GM19468 (cell line): ENCODE measurements around the gene KLHL30.

Experiments
- ATAC-seq: cut with Tn5 transposase; IDR thresholded peaks from one replicate; pipeline ENCODE4 v1.9.1; 2021; ENCODE audit warnings: mild to moderate bottlenecking, moderate library complexity, moderate number of reproducible peaks; ENCODE audit not compliant: unreplicated experiment; ENCODE audit errors: extremely low read depth

KLHL30 gene

GRCh38 chr2:238159071-238159539, 20.6 kb downstream of the KLHL30 start:
- no peak for ATAC-seq

GRCh38 chr2:238159661-238160205, 21.3 kb downstream of the KLHL30 start:
- no peak for ATAC-seq

GRCh38 chr2:238160206-238161129, 22.0 kb downstream of the KLHL30 start:
- ATAC-seq: no peak

GRCh38 chr2:238161291-238162051, 23.0 kb downstream of the KLHL30 start:
- ATAC-seq: no peak

GRCh38 chr2:238162251-238162845, 23.9 kb downstream of the KLHL30 start:
- no peak for ATAC-seq

- ATAC-seq: no peak
Measured at GRCh38 chr2:238162846-238163441, 24.5 kb downstream of the KLHL30 start.

- ATAC-seq: no peak
Measured at GRCh38 chr2:238163481-238164198, 25.2 kb downstream of the KLHL30 start.

- no peak for ATAC-seq
Measured at GRCh38 chr2:238164906-238165287, 26.4 kb downstream of the KLHL30 start.

GRCh38 chr2:238165288-238165921, 26.9 kb downstream of the KLHL30 start:
- ATAC-seq: no peak

- no peak for ATAC-seq
Measured at GRCh38 chr2:238166391-238167343, 28.2 kb downstream of the KLHL30 start.

GRCh38 chr2:238167344-238167715, 28.9 kb downstream of the KLHL30 start:
- no peak for ATAC-seq

GRCh38 chr2:238167761-238168160, 29.3 kb downstream of the KLHL30 start:
- ATAC-seq: no peak

GRCh38 chr2:238168196-238169047, 30.0 kb downstream of the KLHL30 start:
- no peak for ATAC-seq

GRCh38 chr2:238169048-238169707, 30.7 kb downstream of the KLHL30 start:
- ATAC-seq: no peak

- ATAC-seq: no peak
Measured at GRCh38 chr2:238169708-238170251, 31.3 kb downstream of the KLHL30 start.

GRCh38 chr2:238170386-238171071, 32.1 kb downstream of the KLHL30 start:
- ATAC-seq: no peak
